Fibroblast of skin of right biceps (primary cell): ENCODE data around the gene LTN1.
A peak's percentile ranks its signal among the peaks of the same experiment; 100 is the strongest.
"Not testable (repeated sequence)": the region's sequence is repeated elsewhere in the genome, so short reads cannot be mapped to it uniquely, and the experiment has no call there.

ENCODE experiments used
- DNase-seq: peaks from one replicate; pipeline ENCODE4 v3.0.0-alpha.2; 2013

Gene LTN1

GRCh38 chr21:28992526-28993292, at the start of gene LTN1:
TSS of gene LTN1 (minus strand) at chr21:28992877. CDS start at chr21:28992805, 72 bp downstream.
- peak; percentile 100 for DNase-seq

GRCh38 chr21:29034678-29035077, 42.0 kb upstream of the LTN1 start:
- no peak for DNase-seq

GRCh38 chr21:29033871-29034270, 41.2 kb upstream of the LTN1 start:
- DNase-seq, result no peak

GRCh38 chr21:29033301-29033700, 40.6 kb upstream of the LTN1 start:
- no peak for DNase-seq

GRCh38 chr21:29030909-29031308, 38.2 kb upstream of the LTN1 start:
- no peak for DNase-seq

- no peak for DNase-seq
Observed at GRCh38 chr21:29029524-29029923, 36.8 kb upstream of the LTN1 start.

GRCh38 chr21:29025328-29025713, 32.6 kb upstream of the LTN1 start:
- DNase-seq, result peak; percentile 17

GRCh38 chr21:29024474-29025327, 32.0 kb upstream of the LTN1 start, which contains the start of gene USP16:
TSS of gene USP16 (plus strand) at chr21:29024668. CDS start at chr21:29027914, 3,246 bp downstream.
- peak; percentile 99 for DNase-seq

GRCh38 chr21:29022166-29022565, 29.5 kb upstream of the LTN1 start:
- no peak for DNase-seq

GRCh38 chr21:29018540-29018939, 25.9 kb upstream of the LTN1 start:
- peak; percentile 11 for DNase-seq

GRCh38 chr21:29017639-29018237, 25.1 kb upstream of the LTN1 start:
- no peak for DNase-seq

- DNase-seq, result not testable (repeated sequence)
Observed at GRCh38 chr21:29011236-29011635, 18.6 kb upstream of the LTN1 start.

GRCh38 chr21:29008367-29008766, 15.7 kb upstream of the LTN1 start:
- DNase-seq, result no peak

- no peak for DNase-seq
Observed at GRCh38 chr21:29007810-29008209, 15.1 kb upstream of the LTN1 start.

- DNase-seq, result no peak
Observed at GRCh38 chr21:29007135-29007534, 14.5 kb upstream of the LTN1 start.

GRCh38 chr21:29005696-29006095, 13.0 kb upstream of the LTN1 start:
- DNase-seq, result peak; percentile 41

GRCh38 chr21:29002442-29003144, 9.9 kb upstream of the LTN1 start:
- peak; percentile 96 for DNase-seq

GRCh38 chr21:28993293-28993629, 584 bp upstream of the LTN1 start:
- no peak for DNase-seq

- DNase-seq, result no peak
Observed at GRCh38 chr21:28991861-28992525, 684 bp downstream of the LTN1 start.

GRCh38 chr21:28988146-28988545, 4.5 kb downstream of the LTN1 start:
- DNase-seq, result peak; percentile 42

- no peak for DNase-seq
Observed at GRCh38 chr21:28986677-28987076, 6.0 kb downstream of the LTN1 start.

GRCh38 chr21:28982637-28983036, 10.0 kb downstream of the LTN1 start:
- no peak for DNase-seq
